T-helper 22 cell (primary cell): Measurements from ENCODE around the gene C20orf173.
A peak's percentile ranks its signal among the peaks of the same experiment; 100 is the strongest.
"Not testable (repeated sequence)": the region's sequence is repeated elsewhere in the genome, so short reads cannot be mapped to it uniquely, and the experiment has no call there.

ENCODE experiments used
- DNase-seq: peaks from one replicate; pipeline ENCODE4 v3.0.0-alpha.2; 2020; ENCODE audit warnings: low read depth

C20orf173 gene

GRCh38 chr20:35546127-35546526 is 16.7 kb upstream of the C20orf173 start:
- no peak for DNase-seq

- not testable (repeated sequence) for DNase-seq
Measured at GRCh38 chr20:35544941-35545340, 15.5 kb upstream of the C20orf173 start.

GRCh38 chr20:35544436-35544835 is 15.0 kb upstream of the C20orf173 start:
- DNase-seq: no peak

GRCh38 chr20:35542990-35543389 is 13.5 kb upstream of the C20orf173 start:
- DNase-seq: no peak

GRCh38 chr20:35541783-35542662 is 12.6 kb upstream of the C20orf173 start, which contains the start of gene ERGIC3:
TSS of gene ERGIC3 (plus strand) at chr20:35542078. CDS start at chr20:35542098, 20 bp downstream.
- peak; percentile 92 for DNase-seq

GRCh38 chr20:35541118-35541782 is 11.8 kb upstream of the C20orf173 start:
- no peak for DNase-seq

GRCh38 chr20:35539756-35540212 is 10.3 kb upstream of the C20orf173 start:
- DNase-seq: no peak

GRCh38 chr20:35527122-35527769 is 2.2 kb downstream of the C20orf173 start:
- no peak for DNase-seq

GRCh38 chr20:35525639-35526038 is 3.8 kb downstream of the C20orf173 start:
- no peak for DNase-seq

GRCh38 chr20:35523298-35523888 is 6.1 kb downstream of the C20orf173 start:
- no peak for DNase-seq

GRCh38 chr20:35518955-35519354 is 10.5 kb downstream of the C20orf173 start:
- DNase-seq: no peak

GRCh38 chr20:35517767-35518166 is 11.7 kb downstream of the C20orf173 start:
- not testable (repeated sequence) for DNase-seq

GRCh38 chr20:35517125-35517524 is 12.3 kb downstream of the C20orf173 start:
- no peak for DNase-seq

- no peak for DNase-seq
Measured at GRCh38 chr20:35515949-35516645, 13.4 kb downstream of the C20orf173 start.

GRCh38 chr20:35515341-35515740 is 14.1 kb downstream of the C20orf173 start:
- DNase-seq: no peak

GRCh38 chr20:35514371-35514932 is 15.0 kb downstream of the C20orf173 start:
- no peak for DNase-seq

GRCh38 chr20:35511814-35512420 is 17.5 kb downstream of the C20orf173 start:
- DNase-seq: no peak

GRCh38 chr20:35510951-35511735 is 18.3 kb downstream of the C20orf173 start:
- DNase-seq: no peak

- no peak for DNase-seq
Measured at GRCh38 chr20:35508493-35509218, 20.8 kb downstream of the C20orf173 start.
